ENCODE results near the gene PATL1. TPM values are rescaled to one million over a fixed set of nuclear protein-coding genes. Genes with fewer than 3 reads are reported as not detected.

PATL1 gene
- polyA plus RNA-seq, 6 donors from 2014 or later: 3.3 to 11.9 (median 6.2) TPM

DNA sequence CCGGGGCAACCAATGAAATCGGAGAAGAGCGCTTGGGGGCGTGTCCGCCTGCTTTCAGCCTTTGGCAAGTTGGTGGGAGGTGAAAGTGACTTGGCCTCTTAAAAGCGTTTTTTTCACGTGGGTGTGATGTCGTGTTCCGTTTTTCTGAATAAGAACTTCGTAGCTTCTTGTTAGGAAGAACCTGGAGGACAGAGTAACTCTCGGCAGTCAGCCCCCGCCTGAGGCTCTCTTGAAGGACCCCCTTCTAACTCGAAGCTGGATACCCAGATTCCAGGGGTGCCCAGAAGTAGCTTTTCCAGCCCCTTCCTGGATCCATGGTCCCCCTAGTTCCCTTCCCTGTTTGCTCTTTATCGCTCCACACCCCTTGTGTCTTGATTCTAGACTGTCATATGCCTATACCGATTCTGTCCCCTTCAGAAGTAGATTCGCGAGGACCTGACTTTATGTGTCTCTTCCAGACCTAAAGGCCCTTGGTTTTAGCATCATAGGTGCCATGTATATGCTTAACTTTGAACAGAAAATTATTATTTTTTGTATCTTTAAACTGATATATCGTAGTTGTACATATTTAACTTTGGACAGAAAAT, 52.3 kb downstream of the PATL1 start:
- peak overlapping the region; percentile 83 to 97 (median 89) for H3K4me3 Mint-ChIP-seq
- peak overlapping the region; percentile 92 to 100 (median 98) for H3K27ac Mint-ChIP-seq
- ATAC-seq (ENCODE audit: low read depth in 2 of 2): no peak
- H3K4me1 Mint-ChIP-seq: peaks cover 28 to 43% (median 29%) of the 10 kb centered on the region in 3 donors
- no peaks in the 10 kb centered on the region for H3K36me3 Mint-ChIP-seq
- H3K9me3 Mint-ChIP-seq: no peaks in the 10 kb centered on the region
- no peak for DNase-seq
- no peaks in the 10 kb centered on the region for H3K27me3 Mint-ChIP-seq

- Mint-ChIP-seq H3K27me3 (no peaks in the 10 kb centered on the region), H3K9me3 (no peaks in the 10 kb centered on the region), H3K4me3 (peak within 1 kb of the TSS; percentile 83 to 97 (median 94)), H3K27ac (peak within 1 kb of the TSS; percentile 92 to 100 (median 98)), H3K36me3 (no peaks in the 10 kb centered on the region), H3K4me1 (peaks cover 28 to 46% (median 29%) of the 10 kb centered on the region in 3 donors)
- ATAC-seq (ENCODE audit: low read depth in 2 of 2): peak; percentile 75 to 79
- peak; percentile 99 for DNase-seq
Observed at GRCh38 chr11:59615637-59616395, 53.0 kb downstream of the PATL1 start, which contains the start of gene OSBP. Gene OSBP, minus strand, starts transcription at chr11:59615774. Its CDS starts 110 bp downstream, at chr11:59615664.

DNA sequence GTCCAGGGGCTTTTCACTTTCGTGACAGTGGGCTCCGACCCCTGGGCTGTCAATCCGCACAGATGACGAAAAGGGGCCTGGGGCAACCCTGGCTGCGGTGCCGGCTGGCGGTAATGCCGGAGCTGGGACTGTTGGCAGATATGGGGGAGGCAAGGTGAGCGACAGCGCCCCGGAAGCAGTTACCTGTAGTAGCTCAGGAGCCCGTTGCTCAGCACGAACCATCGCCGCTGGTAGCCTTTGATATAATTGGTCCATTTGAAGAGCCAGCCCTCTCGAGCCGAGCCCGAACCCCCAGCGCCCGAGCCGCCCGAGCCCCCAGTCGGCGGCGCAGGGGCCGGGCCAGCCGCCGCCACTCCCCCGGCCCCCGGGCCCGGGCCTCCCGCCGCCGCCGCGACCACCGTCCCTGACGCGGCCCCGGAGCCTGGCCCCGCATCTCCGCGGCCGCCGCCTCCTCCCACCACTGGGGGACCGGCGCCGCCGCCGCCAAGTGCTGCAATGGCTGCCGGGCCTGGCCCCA, 53.7 kb downstream of the PATL1 start:
- peak overlapping the region; percentile 91 to 100 (median 97) for H3K27ac Mint-ChIP-seq
- H3K36me3 Mint-ChIP-seq: no peaks in the 10 kb centered on the region
- no peak for DNase-seq
- peak overlapping the region; percentile 83 to 97 (median 94) for H3K4me3 Mint-ChIP-seq
- no peaks in the 10 kb centered on the region for H3K27me3 Mint-ChIP-seq
- peaks cover 28 to 46% (median 29%) of the 10 kb centered on the region in 3 donors for H3K4me1 Mint-ChIP-seq
- no peaks in the 10 kb centered on the region for H3K9me3 Mint-ChIP-seq
- ATAC-seq (ENCODE audit: low read depth in 2 of 2): peak; percentile 5 to 9

DNA sequence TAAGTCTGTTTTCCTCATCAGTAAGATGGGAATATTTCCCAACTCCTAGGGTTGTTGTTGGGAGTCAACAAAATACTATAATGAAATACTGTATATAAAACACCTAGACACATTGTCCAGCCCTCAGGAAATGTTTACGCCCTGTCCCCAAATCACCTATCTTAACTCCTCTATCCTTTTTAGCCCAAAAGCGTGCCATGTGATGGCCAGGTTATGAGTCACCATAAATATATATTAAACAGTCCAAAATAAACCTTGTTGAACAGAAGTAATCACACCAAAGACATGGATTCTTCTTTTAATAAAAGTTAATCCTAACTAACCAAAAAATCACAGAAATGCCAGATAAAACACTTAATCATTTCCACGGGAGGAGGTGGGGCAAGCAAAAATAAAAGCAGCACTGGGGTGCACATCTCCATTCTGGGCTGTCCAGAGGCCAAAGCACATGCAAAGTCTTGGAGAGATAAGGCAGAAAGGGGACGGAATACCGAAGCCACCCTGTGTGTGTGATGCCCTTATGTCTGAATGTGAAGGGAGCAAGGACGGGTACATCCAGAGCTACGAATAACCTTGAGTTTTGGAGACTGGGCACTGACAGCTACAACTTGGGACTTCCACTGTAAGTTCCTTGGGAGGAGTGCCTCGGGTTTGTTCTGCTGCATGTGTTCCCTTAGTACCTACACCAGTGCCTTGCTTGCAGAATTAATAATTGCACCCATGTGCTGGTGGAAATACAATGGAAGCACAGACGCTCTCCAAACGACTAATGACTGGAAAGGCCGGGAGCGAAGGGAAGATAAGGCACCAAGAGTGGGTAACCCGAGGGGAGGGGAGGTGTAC, 54.3 kb downstream of the PATL1 start:
- H3K36me3 Mint-ChIP-seq: no peaks in the 10 kb centered on the region
- ATAC-seq (ENCODE audit: low read depth in 2 of 2) (no peak), DNase-seq (no peak)
- H3K9me3 Mint-ChIP-seq: no peaks in the 10 kb centered on the region
- H3K27me3 Mint-ChIP-seq: no peaks in the 10 kb centered on the region
- H3K4me1 Mint-ChIP-seq: peaks cover 29 to 46% (median 29%) of the 10 kb centered on the region in 3 donors
- peak overlapping the region; percentile 83 to 97 (median 94) for H3K4me3 Mint-ChIP-seq
- H3K27ac Mint-ChIP-seq: peak overlapping the region; percentile 62 to 96 (median 92)

DNA sequence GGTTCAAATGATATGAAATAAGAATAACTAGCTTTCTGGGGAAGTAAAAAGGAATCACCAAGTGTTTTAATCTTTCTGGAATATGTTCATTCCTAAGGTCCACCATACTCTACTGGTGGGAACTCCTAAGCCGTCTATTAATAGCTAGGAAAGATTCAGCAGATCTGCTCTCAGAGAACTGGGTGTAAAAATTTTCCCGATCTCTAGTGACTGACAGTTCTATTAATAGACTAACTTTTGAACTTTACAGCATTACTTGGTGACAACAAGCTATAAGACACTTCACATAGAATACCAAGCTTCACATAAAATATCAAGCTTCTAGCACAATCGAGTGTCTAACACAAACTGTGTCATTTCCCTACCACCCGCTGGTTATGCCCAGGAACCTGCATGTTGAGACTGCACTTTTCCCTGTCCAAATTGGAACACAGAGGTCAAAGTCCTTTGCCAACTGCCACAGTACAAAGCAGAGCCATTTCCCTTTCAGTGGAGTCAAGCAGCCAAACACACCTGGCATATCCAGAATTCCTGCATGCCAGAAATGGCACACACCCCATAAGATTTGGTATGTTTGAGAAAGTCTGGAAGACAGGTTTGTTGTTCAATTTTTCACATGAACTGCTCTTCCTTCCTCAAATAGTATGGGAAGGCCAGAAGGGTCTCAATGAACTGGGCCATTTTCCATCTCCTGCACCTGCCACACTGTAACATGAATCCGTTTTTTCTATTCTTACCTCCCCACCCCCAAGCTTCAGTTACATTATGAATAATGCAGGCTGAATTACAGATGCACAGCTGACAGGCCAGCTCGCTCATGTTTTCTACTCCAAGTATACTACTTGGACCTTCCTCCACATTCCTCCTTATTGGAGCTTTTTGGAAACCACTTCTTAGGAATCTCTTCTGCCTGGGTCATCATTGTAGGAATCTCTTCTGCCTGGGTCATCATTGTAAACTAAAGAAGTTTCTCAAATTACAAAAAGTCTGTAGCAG, 57.0 kb downstream of the PATL1 start:
- H3K27ac Mint-ChIP-seq: peak overlapping the region in 1 of 6 donors; percentile 13
- no peak for ATAC-seq (ENCODE audit: low read depth in 2 of 2)
- H3K36me3 Mint-ChIP-seq: no peaks in the 10 kb centered on the region
- no peak for DNase-seq
- H3K4me3 Mint-ChIP-seq: peak overlapping the region in 1 of 8 donors; percentile 83
- no peaks in the 10 kb centered on the region for H3K9me3 Mint-ChIP-seq
- H3K27me3 Mint-ChIP-seq: no peaks in the 10 kb centered on the region
- peaks cover 29 to 46% (median 38%) of the 10 kb centered on the region in 3 donors for H3K4me1 Mint-ChIP-seq

GRCh38 chr11:59610289-59610688, 58.5 kb downstream of the PATL1 start:
- peaks cover 30 to 42% (median 38%) of the 10 kb centered on the region in 3 donors for H3K4me1 Mint-ChIP-seq

GRCh38 chr11:59607703-59608454, 61.0 kb downstream of the PATL1 start:
- Mint-ChIP-seq H3K4me1 (peaks cover 22 to 28% (median 25%) of the 10 kb centered on the region in 3 donors), H3K36me3 (peaks cover 8 to 21% of the 10 kb centered on the region in 2 donors), H3K4me3 (no peak overlapping the region), H3K27me3 (no peaks in the 10 kb centered on the region), H3K9me3 (no peaks in the 10 kb centered on the region), H3K27ac (no peak overlapping the region)
- DNase-seq (no peak), ATAC-seq (ENCODE audit: low read depth in 2 of 2) (no peak)

More at GRCh38 chr11:59610289-59610688, 58.5 kb downstream of the PATL1 start:
- no peak for ATAC-seq (ENCODE audit: low read depth in 2 of 2)
- no peak overlapping the region for H3K27ac Mint-ChIP-seq
- H3K27me3 Mint-ChIP-seq: no peaks in the 10 kb centered on the region
- peak overlapping the region in 1 of 8 donors; percentile 35 for H3K4me3 Mint-ChIP-seq
- peaks cover 0 to 8% of the 10 kb centered on the region in 2 donors for H3K36me3 Mint-ChIP-seq
- DNase-seq: no peak
- H3K9me3 Mint-ChIP-seq: no peaks in the 10 kb centered on the region

- H3K4me1 Mint-ChIP-seq: peaks cover 7 to 12% (median 7%) of the 10 kb centered on the region in 3 donors
- DNase-seq (no peak), ATAC-seq (ENCODE audit: low read depth in 2 of 2) (no peak)
- no peak overlapping the region for H3K27ac Mint-ChIP-seq
- H3K27me3 Mint-ChIP-seq: no peaks in the 10 kb centered on the region
- peaks cover 36 to 53% of the 10 kb centered on the region in 2 donors for H3K36me3 Mint-ChIP-seq
- H3K4me3 Mint-ChIP-seq: no peak overlapping the region
- H3K9me3 Mint-ChIP-seq: no peaks in the 10 kb centered on the region
Observed at GRCh38 chr11:59602432-59602831, 66.4 kb downstream of the PATL1 start.

DNA sequence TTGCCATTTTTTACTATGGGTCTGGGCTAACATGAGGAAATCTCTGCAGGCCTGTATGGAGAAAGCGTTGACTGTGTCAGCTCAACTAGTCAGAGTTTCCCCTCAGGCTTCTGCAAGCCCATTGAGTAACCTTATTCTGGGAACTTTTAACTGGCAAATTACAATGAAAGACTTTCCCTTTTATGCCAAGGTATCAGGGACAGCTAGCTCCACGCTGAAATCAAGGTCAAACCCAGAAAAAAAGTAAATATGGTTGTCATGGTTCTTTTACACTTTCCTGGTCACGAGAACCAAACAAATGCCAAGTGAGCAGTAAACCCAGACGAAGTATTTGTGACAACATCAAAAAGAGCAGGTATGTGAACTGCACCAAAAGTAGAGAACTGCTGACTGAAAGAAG, 67.0 kb downstream of the PATL1 start:
- no peaks in the 10 kb centered on the region for H3K27me3 Mint-ChIP-seq
- H3K4me3 Mint-ChIP-seq: no peak overlapping the region
- ATAC-seq (ENCODE audit: low read depth in 2 of 2) (no peak), DNase-seq (no peak)
- H3K4me1 Mint-ChIP-seq: peaks cover 7 to 12% (median 7%) of the 10 kb centered on the region in 3 donors
- peaks cover 36 to 53% of the 10 kb centered on the region in 2 donors for H3K36me3 Mint-ChIP-seq
- H3K9me3 Mint-ChIP-seq: no peaks in the 10 kb centered on the region
- no peak overlapping the region for H3K27ac Mint-ChIP-seq

GRCh38 chr11:59600636-59601035, 68.2 kb downstream of the PATL1 start:
- no peak for DNase-seq
- H3K9me3 Mint-ChIP-seq: no peaks in the 10 kb centered on the region
- H3K4me3 Mint-ChIP-seq: no peak overlapping the region
- H3K36me3 Mint-ChIP-seq: peaks cover 45 to 54% of the 10 kb centered on the region in 2 donors
- H3K27me3 Mint-ChIP-seq: no peaks in the 10 kb centered on the region
- peaks cover 6 to 13% (median 7%) of the 10 kb centered on the region in 3 donors for H3K4me1 Mint-ChIP-seq
- ATAC-seq (ENCODE audit: low read depth in 2 of 2): no peak
- H3K27ac Mint-ChIP-seq: peak overlapping the region in 1 of 6 donors; percentile 30

DNA sequence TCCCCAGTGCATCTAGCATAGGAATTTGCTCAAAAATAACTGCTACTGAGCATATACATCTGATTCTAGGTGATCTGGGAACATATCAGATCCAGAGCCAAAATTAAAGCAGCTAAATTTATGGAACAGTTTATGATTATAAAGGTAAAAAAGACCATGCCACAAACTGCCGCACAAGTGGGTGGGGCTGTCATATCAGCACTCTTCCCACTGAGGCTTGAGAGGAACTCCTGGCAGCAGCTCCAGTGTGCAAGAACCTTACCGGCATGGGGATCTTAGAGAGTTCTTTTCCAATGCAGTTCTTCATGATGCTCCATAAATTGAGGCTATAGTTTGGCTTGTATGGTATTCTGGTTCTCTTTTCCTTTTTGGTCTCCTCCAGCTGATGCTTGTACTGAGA, 68.6 kb downstream of the PATL1 start:
- ATAC-seq (ENCODE audit: low read depth in 2 of 2) (no peak), DNase-seq (no peak)
- H3K9me3 Mint-ChIP-seq: no peaks in the 10 kb centered on the region
- no peaks in the 10 kb centered on the region for H3K27me3 Mint-ChIP-seq
- H3K4me3 Mint-ChIP-seq: no peak overlapping the region
- peaks cover 5 to 12% (median 7%) of the 10 kb centered on the region in 3 donors for H3K4me1 Mint-ChIP-seq
- no peak overlapping the region for H3K27ac Mint-ChIP-seq
- peaks cover 45 to 54% of the 10 kb centered on the region in 2 donors for H3K36me3 Mint-ChIP-seq
